CD8-positive, alpha-beta memory T cell (primary cell): ENCODE data around the gene MAP2K5. TPM values are rescaled to one million over a fixed set of nuclear protein-coding genes. Genes with fewer than 3 reads are reported as not detected.

Experiments used
- CTCF ChIA-PET: fragments of 350-600 bp; sonication (Branson Sonifier 250); formaldehyde crosslinking; loops from one replicate; lab custom pipeline; 2021; ENCODE audit warnings: antibody characterized with exemption; lab: Charles Lee
- POLR2A ChIA-PET: fragments of 350-600 bp; sonication (Branson Sonifier 250); formaldehyde crosslinking; loops from one replicate; lab custom pipeline; 2021; ENCODE audit warnings: antibody characterized with exemption; lab: Charles Lee
- DNase-seq, 5 donors: peaks; one replicate each; pipeline versions ENCODE4 v3.0.0 to v3.0.0-alpha.2; 2020 to 2022; ENCODE audit warnings: mixed read lengths in 1 of 5
- H3K27ac ChIP-seq: one replicate; pipeline ENCODE4 v1.7.0; 2013; ENCODE audit warnings: low read depth, mild to moderate bottlenecking, low read length, moderate library complexity
- H3K27me3 ChIP-seq: 2 replicates; pipeline ENCODE4 v1.7.0; 2013; ENCODE audit warnings: low read length, mild to moderate bottlenecking; ENCODE audit not compliant: insufficient read depth, poor library complexity, severe bottlenecking
- H3K36me3 ChIP-seq: 2 replicates; pipeline ENCODE4 v1.7.0; 2013; ENCODE audit warnings: mild to moderate bottlenecking, low read length, moderate library complexity; ENCODE audit not compliant: insufficient read depth
- H3K4me1 ChIP-seq: 2 replicates; pipeline ENCODE4 v1.7.0; 2013; ENCODE audit warnings: mild to moderate bottlenecking, low read length, moderate library complexity; ENCODE audit not compliant: insufficient read depth
- H3K4me3 ChIP-seq: 2 replicates; pipeline ENCODE4 v1.7.0; 2013; ENCODE audit warnings: mild to moderate bottlenecking, low read length
- H3K9me3 ChIP-seq: 2 replicates; pipeline ENCODE4 v1.7.0; 2013; ENCODE audit warnings: mild to moderate bottlenecking, low read length
- H3K27ac Mint-ChIP-seq, 8 donors: one replicate each; pipeline ENCODE4 v1.8.0; 2020 to 2021; ENCODE audit warnings: mixed read lengths in 8 of 8, mild to moderate bottlenecking in 6 of 8, inconsistent platforms in 3 of 8, moderate library complexity in 3 of 8
- H3K27me3 Mint-ChIP-seq, 2 donors: one replicate each; pipeline ENCODE4 v1.8.0; 2020 to 2021; ENCODE audit warnings: mixed read lengths in 2 of 2, mild to moderate bottlenecking in 1 of 2, moderate library complexity in 1 of 2
- H3K36me3 Mint-ChIP-seq, 3 donors: one replicate each; pipeline ENCODE4 v1.8.0; 2020 to 2021; ENCODE audit warnings: mixed read lengths in 3 of 3, inconsistent platforms in 1 of 3, mild to moderate bottlenecking in 1 of 3
- H3K4me1 Mint-ChIP-seq, 3 donors: one replicate each; pipeline ENCODE4 v1.8.0; 2020 to 2021; ENCODE audit warnings: mixed read lengths in 3 of 3, inconsistent platforms in 1 of 3, mild to moderate bottlenecking in 1 of 3
- H3K4me3 Mint-ChIP-seq, 7 donors: one replicate each; pipeline ENCODE4 v1.8.0; 2020 to 2021; ENCODE audit warnings: mixed read lengths in 7 of 7, mild to moderate bottlenecking in 6 of 7, moderate library complexity in 4 of 7, inconsistent platforms in 2 of 7
- H3K9me3 Mint-ChIP-seq, 5 donors: one replicate each; pipeline ENCODE4 v1.8.0; 2020 to 2022; ENCODE audit warnings: mixed read lengths in 5 of 5, mild to moderate bottlenecking in 3 of 5, moderate library complexity in 2 of 5, inconsistent platforms in 1 of 5
- polyA plus RNA-seq: library from polyadenylated mRNA; unstranded; fragments of 300-500 nt; fragmentation: Illumina TruSeq; gene quantifications from one replicate; pipeline ENCODE4 v1.2.3, GENCODE V29; 2021
- total RNA-seq, 2 experiments: library from RNA; stranded (reverse); gene quantifications; one replicate each; pipeline ENCODE4 v1.2.3, GENCODE V29; 2021

Gene MAP2K5
- total and polyA plus RNA-seq, 3 experiments from 2014 or later: 20.0 to 21.4 (median 20.1) TPM

- Histone ChIP-seq H3K27ac (no peak overlapping the region), H3K4me3 (no peak overlapping the region), H3K27me3 (no peaks in the 10 kb centered on the region), H3K4me1 (no peaks in the 10 kb centered on the region), H3K36me3 (no peaks in the 10 kb centered on the region), H3K9me3 (no peaks in the 10 kb centered on the region)
- H3K36me3 Mint-ChIP-seq: peaks cover 3 to 20% (median 14%) of the 10 kb centered on the region in 3 donors
- H3K27me3 Mint-ChIP-seq: no peaks in the 10 kb centered on the region
- POLR2A ChIA-PET: no interaction called here
- H3K4me1 Mint-ChIP-seq: peaks cover 0 to 1% (median 0%) of the 10 kb centered on the region in 3 donors
- H3K27ac Mint-ChIP-seq: no peak overlapping the region
- no peak for DNase-seq
- no peaks in the 10 kb centered on the region for H3K9me3 Mint-ChIP-seq
- CTCF ChIA-PET: interaction anchor here (0.7 to 1.3 kb wide), 2 partner anchors 9 to 211 kb away, joined by 3 read pairs; no protein-coding TSS in a partner anchor
- H3K4me3 Mint-ChIP-seq: no peak overlapping the region
Observed at GRCh38 chr15:67506775-67507747, 35.4 kb upstream of the MAP2K5 start.

DNA sequence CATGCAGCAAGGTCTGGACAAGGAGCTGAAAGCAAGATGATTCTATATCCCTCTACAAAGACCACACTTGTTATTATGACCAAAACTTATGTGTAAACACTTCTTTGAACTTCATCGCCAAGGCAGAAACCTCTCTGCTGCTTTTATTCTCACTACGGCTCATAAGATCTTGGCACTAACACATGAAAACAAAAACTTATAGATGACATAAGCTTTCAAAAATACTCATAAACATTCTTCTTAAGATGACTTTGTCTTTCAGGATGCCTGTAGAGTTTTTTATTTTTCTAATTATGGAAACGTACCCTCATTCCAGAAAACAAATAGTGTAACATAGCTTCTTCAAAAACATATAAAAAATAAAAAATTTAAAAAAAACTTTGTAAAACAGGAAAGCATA lies 34.1 kb upstream of the MAP2K5 start:
- no peaks in the 10 kb centered on the region for H3K27me3 Mint-ChIP-seq
- Histone ChIP-seq H3K4me1 (no peaks in the 10 kb centered on the region), H3K27me3 (no peaks in the 10 kb centered on the region), H3K36me3 (no peaks in the 10 kb centered on the region), H3K27ac (no peak overlapping the region), H3K9me3 (no peaks in the 10 kb centered on the region), H3K4me3 (no peak overlapping the region)
- H3K36me3 Mint-ChIP-seq: peaks cover 3 to 33% (median 17%) of the 10 kb centered on the region in 3 donors
- H3K4me1 Mint-ChIP-seq: peaks cover 0 to 1% (median 0%) of the 10 kb centered on the region in 3 donors
- ChIA-PET POLR2A (no interaction called here), CTCF (no interaction called here)
- DNase-seq: no peak
- no peaks in the 10 kb centered on the region for H3K9me3 Mint-ChIP-seq
- no peak overlapping the region for H3K27ac Mint-ChIP-seq
- no peak overlapping the region for H3K4me3 Mint-ChIP-seq

DNA sequence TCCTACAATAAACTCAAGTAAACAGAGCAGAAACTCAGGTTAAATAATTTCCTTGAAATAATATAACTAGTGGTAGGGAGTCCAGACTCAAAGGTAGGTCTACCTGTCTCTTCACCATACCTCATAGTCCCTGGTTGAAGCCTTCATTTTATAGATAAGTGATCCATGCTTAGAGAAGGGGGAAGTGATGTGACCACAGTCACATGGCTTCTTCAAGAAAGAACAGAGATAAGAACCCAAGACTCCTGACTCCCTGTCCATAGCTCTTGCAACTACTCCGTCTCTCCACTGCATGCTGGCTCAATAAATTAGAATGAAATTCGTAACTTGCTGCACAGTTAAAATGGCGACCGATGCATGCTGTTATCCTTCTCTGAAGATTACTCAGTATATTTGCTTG lies 32.6 kb upstream of the MAP2K5 start:
- Mint-ChIP-seq H3K36me3 (peaks cover 8 to 48% (median 22%) of the 10 kb centered on the region in 3 donors), H3K27ac (no peak overlapping the region), H3K27me3 (no peaks in the 10 kb centered on the region), H3K4me3 (no peak overlapping the region), H3K4me1 (no peaks in the 10 kb centered on the region), H3K9me3 (no peaks in the 10 kb centered on the region)
- H3K27ac ChIP-seq: no peak overlapping the region
- no peaks in the 10 kb centered on the region for H3K27me3 ChIP-seq
- ChIA-PET POLR2A (no interaction called here), CTCF (no interaction called here)
- no peak for DNase-seq
- no peaks in the 10 kb centered on the region for H3K4me1 ChIP-seq
- no peaks in the 10 kb centered on the region for H3K9me3 ChIP-seq
- H3K4me3 ChIP-seq: no peak overlapping the region
- H3K36me3 ChIP-seq: no peaks in the 10 kb centered on the region

- no peaks in the 10 kb centered on the region for H3K27me3 Mint-ChIP-seq
- H3K4me3 Mint-ChIP-seq: no peak overlapping the region
- POLR2A ChIA-PET: no interaction called here
Observed at GRCh38 chr15:67510597-67511190, 31.8 kb upstream of the MAP2K5 start.

DNA sequence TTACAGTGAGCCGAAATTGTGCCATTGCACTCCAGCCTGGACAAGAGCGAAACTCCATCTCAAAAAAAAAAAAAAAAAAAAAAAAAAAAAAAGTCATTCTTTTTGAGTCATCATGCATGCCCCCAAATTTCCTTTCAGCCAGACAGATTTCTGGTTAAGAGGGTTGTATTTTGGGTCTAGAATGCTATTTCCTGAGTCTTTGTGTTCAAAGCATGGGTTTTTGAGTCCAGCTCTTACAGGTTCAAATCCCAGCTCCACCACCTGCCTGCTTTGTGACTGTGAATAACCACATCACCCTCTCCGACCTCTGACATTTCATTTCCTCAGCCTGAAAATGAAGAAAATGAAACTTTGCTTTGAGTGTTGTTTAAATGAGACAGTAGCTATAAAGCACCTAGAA lies 30.9 kb upstream of the MAP2K5 start:
- no peaks in the 10 kb centered on the region for H3K9me3 ChIP-seq
- DNase-seq: no peak
- Mint-ChIP-seq H3K27me3 (no peaks in the 10 kb centered on the region), H3K9me3 (no peaks in the 10 kb centered on the region), H3K4me3 (no peak overlapping the region), H3K36me3 (peaks cover 8 to 57% (median 26%) of the 10 kb centered on the region in 3 donors), H3K4me1 (no peaks in the 10 kb centered on the region), H3K27ac (no peak overlapping the region)
- ChIA-PET POLR2A (no interaction called here), CTCF (interaction anchor here (0.9 kb wide), 1 partner anchor 8 kb away, joined by 3 read pairs; no protein-coding TSS in a partner anchor)
- no peak overlapping the region for H3K27ac ChIP-seq
- H3K4me1 ChIP-seq: no peaks in the 10 kb centered on the region
- no peak overlapping the region for H3K4me3 ChIP-seq
- no peaks in the 10 kb centered on the region for H3K36me3 ChIP-seq
- no peaks in the 10 kb centered on the region for H3K27me3 ChIP-seq

More at GRCh38 chr15:67510597-67511190, 31.8 kb upstream of the MAP2K5 start:
- H3K27me3 ChIP-seq: no peaks in the 10 kb centered on the region
- Mint-ChIP-seq H3K4me1 (no peaks in the 10 kb centered on the region), H3K36me3 (peaks cover 8 to 53% (median 26%) of the 10 kb centered on the region in 3 donors), H3K9me3 (no peaks in the 10 kb centered on the region), H3K27ac (no peak overlapping the region)
- H3K27ac ChIP-seq: no peak overlapping the region
- CTCF ChIA-PET: no interaction called here
- H3K4me3 ChIP-seq: no peak overlapping the region
- no peak for DNase-seq
- H3K9me3 ChIP-seq: no peaks in the 10 kb centered on the region
- no peaks in the 10 kb centered on the region for H3K36me3 ChIP-seq
- H3K4me1 ChIP-seq: no peaks in the 10 kb centered on the region

GRCh38 chr15:67512140-67512539 lies 30.4 kb upstream of the MAP2K5 start:
- no peaks in the 10 kb centered on the region for H3K9me3 ChIP-seq
- ChIA-PET POLR2A (no interaction called here), CTCF (interaction anchor here (0.9 kb wide), 1 partner anchor 9 kb away, joined by 3 read pairs; no protein-coding TSS in a partner anchor)
- Mint-ChIP-seq H3K4me1 (no peaks in the 10 kb centered on the region), H3K36me3 (peaks cover 8 to 60% (median 26%) of the 10 kb centered on the region in 3 donors), H3K27me3 (no peaks in the 10 kb centered on the region), H3K27ac (no peak overlapping the region), H3K9me3 (no peaks in the 10 kb centered on the region), H3K4me3 (no peak overlapping the region)
- H3K27ac ChIP-seq: no peak overlapping the region
- H3K4me3 ChIP-seq: no peak overlapping the region
- no peaks in the 10 kb centered on the region for H3K27me3 ChIP-seq
- H3K36me3 ChIP-seq: no peaks in the 10 kb centered on the region
- DNase-seq: no peak
- H3K4me1 ChIP-seq: no peaks in the 10 kb centered on the region

DNA sequence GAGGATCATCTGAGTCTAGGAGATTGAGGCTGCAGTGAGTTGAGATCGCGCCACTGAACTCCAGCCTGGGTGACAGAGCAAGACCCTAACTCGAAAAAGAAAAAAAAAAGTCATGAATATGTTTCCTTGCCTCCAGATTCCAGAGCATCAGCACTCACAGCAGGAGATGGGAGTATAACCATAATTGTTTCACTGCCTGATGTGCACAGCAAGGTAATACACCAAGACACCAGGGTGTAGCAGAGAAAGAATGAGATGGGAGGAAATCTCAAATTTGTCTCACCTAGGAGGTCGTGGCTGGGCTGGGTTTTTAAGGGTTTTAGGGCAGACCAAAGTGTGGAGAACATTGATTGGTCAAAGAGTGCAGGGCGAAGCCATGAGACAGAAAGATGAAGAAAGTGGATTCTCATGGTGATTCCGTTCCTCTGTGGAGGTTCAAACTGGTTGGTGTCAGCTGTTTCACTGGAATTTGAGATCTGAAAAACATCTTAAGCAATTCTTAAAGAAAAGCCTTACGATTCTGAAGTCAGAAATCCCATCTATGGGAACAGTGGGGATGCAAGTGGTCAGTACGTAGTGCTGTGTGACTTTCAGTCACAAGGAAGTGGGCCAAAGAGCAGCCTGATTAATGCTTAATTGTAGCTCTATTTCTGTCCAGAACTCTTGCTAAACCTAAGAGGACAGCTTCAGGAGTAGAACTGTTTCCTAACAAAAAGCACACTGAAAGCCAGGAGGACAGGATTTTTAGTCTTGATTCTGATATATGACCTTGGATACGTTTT lies 29.4 kb upstream of the MAP2K5 start:
- CTCF ChIA-PET: no interaction called here
- Mint-ChIP-seq H3K27me3 (no peaks in the 10 kb centered on the region), H3K36me3 (peaks cover 8 to 63% (median 29%) of the 10 kb centered on the region in 3 donors), H3K9me3 (no peaks in the 10 kb centered on the region), H3K4me3 (no peak overlapping the region), H3K27ac (no peak overlapping the region), H3K4me1 (peaks cover 0 to 3% (median 0%) of the 10 kb centered on the region in 3 donors)
- POLR2A ChIA-PET: no interaction called here
- no peaks in the 10 kb centered on the region for H3K4me1 ChIP-seq
- H3K9me3 ChIP-seq: no peaks in the 10 kb centered on the region
- no peak overlapping the region for H3K27ac ChIP-seq
- H3K27me3 ChIP-seq: no peaks in the 10 kb centered on the region
- H3K36me3 ChIP-seq: no peaks in the 10 kb centered on the region
- no peak for DNase-seq
- H3K4me3 ChIP-seq: no peak overlapping the region
